NCI-H510A treated with DMSO at 0.1 percent for 48 hours (cell line): ENCODE measurements around the gene RPL22.

Source experiments
- DNase-seq: peaks from one replicate; lab custom pipeline; 2025; lab: John Stamatoyannopoulos, UW

Gene RPL22

DNA sequence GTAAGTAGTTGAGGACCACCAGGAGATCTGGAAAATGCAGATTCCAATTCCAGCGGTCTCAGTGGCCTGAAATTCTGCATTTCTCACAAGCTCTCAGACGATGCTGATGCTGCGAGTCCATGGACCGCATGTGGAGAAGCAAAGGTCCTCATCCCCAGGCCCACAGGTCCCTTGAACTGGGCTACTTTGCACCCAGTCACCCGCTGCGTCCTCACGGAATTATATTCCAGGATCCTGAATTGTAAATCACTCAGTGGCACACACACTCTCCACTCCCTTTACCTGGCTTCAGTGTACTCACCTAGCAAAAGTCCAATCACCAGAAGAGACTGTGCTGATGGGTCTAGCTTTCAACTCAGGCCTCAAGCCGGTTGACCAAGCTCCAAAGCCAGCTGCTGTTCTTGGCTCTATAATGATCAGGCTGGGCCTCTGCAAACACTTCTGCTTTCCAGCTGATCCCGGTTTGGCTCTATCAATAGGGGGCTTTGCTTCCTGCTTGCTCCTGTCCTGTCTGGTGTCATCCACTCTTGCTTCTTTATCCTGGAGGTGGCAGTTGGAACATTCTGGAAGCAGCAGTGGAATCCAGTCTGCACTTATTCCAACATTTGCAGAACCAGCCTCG, 904 bp upstream of the RPL22 start:
- peak; percentile 70 for DNase-seq

DNA sequence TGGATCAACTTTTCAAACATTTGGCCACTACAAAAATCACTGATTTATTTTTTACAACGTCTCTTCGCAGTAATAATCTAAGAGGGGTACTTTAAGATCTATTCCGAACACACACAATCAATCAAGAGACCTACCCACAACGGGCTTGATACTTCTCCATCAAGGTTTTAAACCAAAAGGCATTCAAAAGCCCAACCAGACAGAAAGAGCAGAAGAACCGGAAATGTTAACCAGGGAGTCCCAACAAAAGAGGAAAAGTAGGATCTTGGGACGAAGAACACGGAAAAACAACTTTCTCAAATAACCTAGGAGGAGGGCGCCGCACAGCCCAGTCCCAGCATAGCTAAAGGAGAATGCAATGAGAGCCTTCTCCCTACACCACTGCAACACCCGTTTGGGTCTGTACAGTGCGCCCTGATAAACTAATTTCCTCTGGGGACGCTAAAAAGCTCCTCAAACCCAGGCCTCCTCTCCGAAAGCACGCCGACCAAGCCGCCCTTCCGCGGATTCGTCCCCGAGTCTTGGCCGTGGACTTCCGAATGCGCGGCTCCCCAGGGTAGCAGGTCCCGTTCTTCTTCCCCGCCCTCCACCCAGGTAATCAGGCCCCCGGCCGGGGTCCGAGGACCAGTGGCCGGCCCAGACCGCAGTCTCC, 623 bp downstream of the RPL22 start:
- DNase-seq: peak; percentile 70

GRCh38 chr1:6197746-6198427, 1.5 kb downstream of the RPL22 start:
- no peak for DNase-seq

GRCh38 chr1:6191968-6192367, 7.4 kb downstream of the RPL22 start:
- DNase-seq: no peak

DNA sequence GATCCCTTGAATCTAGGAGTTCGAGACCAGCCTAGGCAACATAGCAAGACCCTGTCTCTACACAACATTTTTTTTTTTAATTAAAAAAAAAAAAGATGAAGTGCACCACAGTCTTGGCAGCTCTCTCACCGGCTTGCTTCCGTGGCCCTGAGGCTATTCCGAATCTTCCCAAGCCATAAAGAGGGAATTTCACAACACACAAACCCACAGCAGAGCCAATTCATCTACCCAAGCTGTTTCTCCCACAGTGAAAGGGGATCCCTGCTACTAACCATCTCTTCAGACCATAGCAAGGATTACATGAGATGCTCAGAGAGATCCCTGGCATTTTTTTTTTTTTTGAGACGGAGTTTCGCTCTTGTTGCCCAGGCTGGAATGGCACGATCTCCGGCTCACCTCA, 10.9 kb downstream of the RPL22 start:
- no peak for DNase-seq

- peak; percentile 76 for DNase-seq
Observed at GRCh38 chr1:6185635-6186382, 13.6 kb downstream of the RPL22 start.

DNA sequence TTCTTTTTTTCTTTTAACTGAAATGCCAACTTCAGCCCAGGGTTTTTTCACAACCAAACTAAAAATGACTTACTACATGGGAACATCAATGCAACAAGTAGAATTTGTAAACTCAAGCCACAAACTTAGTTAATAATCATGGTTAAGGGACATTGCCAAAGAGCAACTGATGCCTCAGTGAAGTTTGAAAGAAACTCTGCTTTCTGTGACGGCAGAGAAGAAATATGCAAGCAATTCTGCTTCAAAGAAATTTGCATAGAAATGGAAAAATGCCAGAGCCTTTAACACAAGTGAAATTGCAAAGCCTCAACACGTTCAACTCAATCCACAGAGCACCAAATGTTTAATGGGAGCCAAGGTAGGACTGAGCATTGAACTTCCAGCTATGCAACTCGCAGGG, 14.2 kb downstream of the RPL22 start:
- DNase-seq: no peak

GRCh38 chr1:6184083-6184783, 15.2 kb downstream of the RPL22 start:
- DNase-seq: no peak

DNA sequence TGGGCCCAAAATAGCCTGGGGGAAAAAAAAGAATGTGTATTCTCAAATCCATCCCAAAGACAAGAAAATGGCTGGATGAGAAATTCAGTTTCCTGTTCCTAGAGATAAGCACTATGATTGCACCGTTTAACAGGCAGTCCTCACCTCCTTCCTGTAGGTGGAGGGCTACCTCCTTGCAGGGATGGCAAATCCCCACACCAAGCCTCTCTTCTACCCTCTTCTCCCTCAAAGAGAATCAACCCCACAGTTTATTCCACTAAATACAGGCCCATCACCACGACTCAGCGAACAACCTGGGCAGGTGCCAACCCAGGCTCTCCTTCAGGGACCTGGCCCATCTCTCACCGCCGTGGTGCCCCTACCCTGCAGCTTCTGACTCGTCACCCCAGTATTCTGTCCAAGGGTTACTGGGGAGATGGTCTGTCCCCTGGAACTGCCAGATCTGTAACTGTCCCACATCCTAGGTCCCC, 15.8 kb downstream of the RPL22 start:
- peak; percentile 59 for DNase-seq

DNA sequence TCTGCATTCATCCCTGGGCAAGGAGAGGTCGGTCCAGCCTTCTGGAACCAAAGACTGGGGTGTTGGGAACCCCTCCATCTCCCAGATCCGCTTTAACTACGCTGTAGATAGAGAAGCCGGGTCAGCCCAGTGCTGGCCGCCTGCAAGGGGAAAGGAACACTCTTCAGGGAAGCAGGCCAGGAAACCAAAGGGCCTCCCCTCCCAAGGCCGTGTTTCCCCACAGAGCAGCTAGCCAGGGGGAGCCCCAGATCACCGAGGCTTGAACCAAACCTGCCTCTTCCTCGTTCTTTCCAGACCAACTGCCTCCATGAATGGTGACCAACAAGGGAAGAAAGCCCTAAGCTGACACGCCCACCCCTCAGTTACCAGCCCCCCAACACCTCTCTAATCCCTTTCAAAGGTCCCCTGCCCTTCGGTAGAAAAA, 18.0 kb downstream of the RPL22 start:
- no peak for DNase-seq

- DNase-seq: no peak
Observed at GRCh38 chr1:6180707-6181311, 18.6 kb downstream of the RPL22 start.

DNA sequence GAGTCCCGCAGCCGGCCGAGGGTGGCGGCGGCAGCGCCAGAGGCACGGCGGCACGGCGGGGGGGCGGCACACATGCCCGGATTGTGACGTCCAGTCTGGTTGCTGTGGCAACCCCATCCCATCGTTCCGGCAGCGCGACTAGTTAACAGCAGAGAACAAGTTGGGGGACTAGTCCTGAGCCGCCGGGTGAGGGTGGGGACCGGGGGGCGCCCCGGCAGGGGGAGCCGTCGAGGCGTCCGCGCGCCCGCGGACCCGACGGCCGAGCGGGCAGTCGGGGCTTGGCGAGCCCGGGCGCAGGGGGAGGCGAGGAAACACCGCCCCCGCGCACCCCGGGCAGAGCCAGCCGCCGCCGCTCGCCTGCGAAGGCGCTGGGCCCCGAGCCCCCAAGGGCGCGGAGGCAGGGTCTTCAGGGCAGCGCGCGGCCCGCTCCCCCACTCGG, 19.1 kb downstream of the RPL22 start, which contains the start of gene CHD5:
Gene CHD5 (minus strand): TSS at position 54 of the 439 bp plus-strand sequence. CDS start 298 bp downstream, outside the sequence.
- DNase-seq: peak; percentile 32

DNA sequence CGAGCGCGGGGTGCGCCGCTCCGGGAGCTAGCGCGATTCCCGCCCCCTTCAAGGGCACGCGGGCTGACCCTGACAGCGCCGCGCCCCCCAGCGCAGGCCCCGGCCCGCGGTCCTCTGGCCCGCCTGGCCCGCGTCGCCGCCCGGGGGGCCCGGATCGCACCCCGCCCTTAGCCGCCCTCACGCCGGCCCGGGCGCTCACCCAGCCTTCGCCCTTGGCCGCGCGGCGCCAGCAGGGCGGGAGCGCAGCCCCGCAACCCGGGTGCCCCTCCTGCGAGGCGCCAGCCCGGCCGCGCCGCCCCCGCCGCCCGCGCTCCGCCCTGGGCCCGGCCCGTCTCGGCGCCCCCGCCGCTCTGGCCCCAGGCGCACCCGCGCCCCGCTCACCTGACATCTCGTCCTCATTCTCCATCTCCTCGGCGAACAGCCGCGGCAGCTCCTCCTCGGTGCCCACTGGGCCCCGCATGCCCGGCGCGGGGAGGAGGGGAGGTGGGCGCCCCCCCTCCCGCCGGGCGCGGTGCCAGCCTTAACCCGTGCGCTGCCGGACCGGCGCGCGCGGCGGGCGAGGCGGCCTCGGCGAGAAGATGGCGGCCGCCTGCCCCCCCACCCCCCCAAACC, 19.7 kb downstream of the RPL22 start:
- no peak for DNase-seq

- no peak for DNase-seq
Observed at GRCh38 chr1:6178751-6179563, 20.4 kb downstream of the RPL22 start.

- DNase-seq: no peak
Observed at GRCh38 chr1:6177681-6178380, 21.6 kb downstream of the RPL22 start.

DNA sequence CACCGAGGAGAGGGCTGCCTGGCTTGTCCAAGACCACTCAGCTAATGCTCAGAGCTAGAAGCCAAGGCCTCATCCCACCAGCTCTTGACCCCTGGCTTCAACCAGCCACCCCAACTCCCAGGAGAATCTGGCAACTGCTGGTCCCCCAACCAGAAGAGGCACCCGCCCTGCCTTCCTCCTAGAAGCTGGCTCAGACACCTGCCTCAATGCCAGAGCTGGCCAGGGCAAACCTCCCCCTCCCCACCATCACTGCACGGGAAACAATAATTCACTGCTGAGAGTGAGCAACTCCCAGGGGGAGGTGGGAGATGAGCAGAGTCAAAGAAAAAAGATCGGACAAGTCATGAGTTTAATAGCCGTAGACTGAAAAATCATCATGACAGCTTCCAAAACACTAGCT, 22.6 kb downstream of the RPL22 start:
- no peak for DNase-seq

GRCh38 chr1:6175411-6175828, 24.0 kb downstream of the RPL22 start:
- DNase-seq: no peak

DNA sequence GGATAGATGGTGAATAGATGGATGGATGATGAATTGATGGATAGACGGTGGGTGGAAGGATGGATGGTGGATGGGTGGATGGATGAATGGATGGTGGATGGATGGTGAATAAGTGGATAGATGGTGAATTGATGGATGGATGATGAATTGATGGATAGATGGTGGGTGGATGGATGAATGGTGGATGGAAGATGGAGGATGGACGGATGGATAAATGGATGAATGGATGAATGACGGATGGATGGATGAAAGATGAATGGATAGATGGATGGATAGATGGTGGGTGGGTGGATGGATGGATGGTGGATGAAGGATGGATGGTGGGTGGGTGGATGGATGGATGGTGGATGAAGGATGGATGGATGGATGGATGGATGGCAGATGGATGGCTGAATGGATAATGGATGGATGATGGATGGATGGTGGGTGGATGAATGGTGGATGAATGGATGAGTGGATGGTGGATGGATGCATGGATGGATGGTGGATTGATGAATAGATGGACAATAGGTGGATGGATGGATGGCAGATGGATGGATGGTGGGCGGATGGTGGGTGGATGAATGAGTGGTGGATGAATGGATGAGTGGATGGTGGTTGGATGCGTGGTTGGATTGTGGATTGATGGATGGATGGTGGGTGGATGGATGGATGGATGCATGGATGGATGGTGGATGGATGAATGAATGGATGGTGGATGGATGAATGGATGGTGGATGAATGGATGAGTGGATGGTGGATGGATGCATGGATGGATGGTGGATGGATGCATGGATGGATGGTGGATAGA, 24.6 kb downstream of the RPL22 start:
- no peak for DNase-seq
